IMR-90 (cell line): ENCODE measurements around the gene RNF224.

Source experiments
- CEBPB ChIP-seq: IDR thresholded peaks from 2 replicates; pipeline ENCODE4 v1.6.1; 2012; ENCODE audit warnings: low read depth, low read length, improper control_type of control experiment
- CHD1 ChIP-seq: IDR thresholded peaks from 2 replicates; pipeline ENCODE4 v1.6.1; 2012; ENCODE audit warnings: low read depth, low read length, improper control_type of control experiment
- CTCF ChIP-seq: conservative IDR thresholded peaks from 2 replicates; pipeline ENCODE4 v1.5.1; 2012; ENCODE audit warnings: mild to moderate bottlenecking, low read depth, low read length, improper control_type of control experiment
- ELK1 ChIP-seq: fragments of 150-350 bp; IDR thresholded peaks from 2 replicates; pipeline ENCODE4 v1.6.1; 2016; ENCODE audit warnings: low read depth, mild to moderate bottlenecking, low read length, moderate library complexity, borderline replicate concordance
- FOS ChIP-seq: fragments of 150-350 bp; IDR thresholded peaks from 2 replicates; pipeline ENCODE4 v1.6.1; 2016; ENCODE audit warnings: low read depth, low read length
- MAFK ChIP-seq: IDR thresholded peaks from 2 replicates; pipeline ENCODE4 v1.6.1; 2012; ENCODE audit warnings: low read depth, low read length, improper control_type of control experiment
- MAZ ChIP-seq: IDR thresholded peaks from 2 replicates; pipeline ENCODE4 v1.6.1; 2012; ENCODE audit warnings: low read depth, mild to moderate bottlenecking, low read length, improper control_type of control experiment, moderate library complexity, borderline replicate concordance
- MXI1 ChIP-seq: IDR thresholded peaks from 2 replicates; pipeline ENCODE4 v1.6.1; 2012; ENCODE audit warnings: low read depth, mild to moderate bottlenecking, low read length, moderate library complexity, borderline replicate concordance
- POLR2A ChIP-seq: IDR thresholded peaks from 2 replicates; pipeline ENCODE4 v1.6.1; 2012; ENCODE audit warnings: mild to moderate bottlenecking, low read depth, low read length
- RAD21 ChIP-seq: IDR thresholded peaks from 2 replicates; pipeline ENCODE4 v1.6.1; 2012; ENCODE audit warnings: low read length, improper control_type of control experiment
- SMC3 ChIP-seq: fragments of 150-350 bp; IDR thresholded peaks from 2 replicates; pipeline ENCODE4 v1.6.1; 2016; ENCODE audit warnings: low read depth, mild to moderate bottlenecking, antibody characterized with exemption, low read length, moderate library complexity
- USF2 ChIP-seq: fragments of 150-350 bp; IDR thresholded peaks from 2 replicates; pipeline ENCODE4 v1.6.1; 2017; ENCODE audit warnings: mild to moderate bottlenecking, antibody characterized with exemption, low read length, low read depth

GRCh38 chr9:137228968-137229896 lies 1.9 kb downstream of the RNF224 start:
- TF ChIP-seq POLR2A, result no peak
- no peak for TF ChIP-seq CTCF
- TF ChIP-seq MAFK, result no peak
- TF ChIP-seq MAZ, result no peak
- no peak for TF ChIP-seq SMC3
- no peak for TF ChIP-seq RAD21
- no peak for TF ChIP-seq ELK1
- TF ChIP-seq FOS, result no peak
- no peak for TF ChIP-seq CEBPB
- TF ChIP-seq CHD1, result no peak
- TF ChIP-seq USF2, result no peak
- no peak for TF ChIP-seq MXI1
